ENCODE data around the gene XAGE2.
A peak's percentile ranks its signal among the peaks of the same experiment; 100 is the strongest.
"Not testable (repeated sequence)": the region's sequence is repeated elsewhere in the genome, so short reads cannot be mapped to it uniquely, and the experiment has no call there.

Gene XAGE2, protein sequence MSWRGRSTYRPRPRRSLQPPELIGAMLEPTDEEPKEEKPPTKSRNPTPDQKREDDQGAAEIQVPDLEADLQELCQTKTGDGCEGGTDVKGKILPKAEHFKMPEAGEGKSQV

DNA sequence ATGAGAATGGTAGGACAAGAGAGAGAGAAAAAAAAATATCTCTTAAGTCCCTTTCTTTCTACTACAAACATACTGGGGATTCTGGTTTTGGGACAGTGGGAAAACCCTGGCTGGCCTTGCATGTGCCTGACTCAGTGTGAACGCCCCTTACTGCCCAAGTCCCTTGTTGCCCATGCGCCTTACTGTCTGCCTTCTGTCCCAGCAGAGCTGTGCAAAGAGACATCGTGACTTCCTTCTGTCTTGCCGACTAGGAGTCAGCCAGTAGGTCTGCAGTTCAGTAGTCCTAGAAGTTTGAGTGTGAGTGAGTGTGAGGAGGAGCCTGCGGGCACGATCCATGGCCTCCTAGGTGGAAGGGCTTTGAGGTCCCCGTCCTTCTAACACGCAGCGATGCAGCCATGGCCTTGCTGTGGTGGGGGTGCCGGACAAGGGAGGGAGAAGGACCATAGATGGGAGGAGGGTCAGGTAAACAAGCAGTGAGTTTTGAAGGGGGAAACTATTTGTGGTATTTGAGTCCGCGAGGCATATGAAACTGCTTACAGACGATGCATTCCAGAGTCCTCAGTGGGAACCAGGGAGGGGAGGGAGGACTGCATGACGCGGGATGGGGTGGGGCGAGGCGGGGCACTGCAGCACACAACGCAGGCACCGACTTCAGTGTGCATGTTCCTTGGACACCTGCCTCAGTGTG is at the start of gene XAGE2:
TSS of gene XAGE2 (plus strand) at position 654 of the 688 bp plus-strand sequence. CDS start 994 bp downstream, outside the sequence.
- DNase-seq = no peak

DNA sequence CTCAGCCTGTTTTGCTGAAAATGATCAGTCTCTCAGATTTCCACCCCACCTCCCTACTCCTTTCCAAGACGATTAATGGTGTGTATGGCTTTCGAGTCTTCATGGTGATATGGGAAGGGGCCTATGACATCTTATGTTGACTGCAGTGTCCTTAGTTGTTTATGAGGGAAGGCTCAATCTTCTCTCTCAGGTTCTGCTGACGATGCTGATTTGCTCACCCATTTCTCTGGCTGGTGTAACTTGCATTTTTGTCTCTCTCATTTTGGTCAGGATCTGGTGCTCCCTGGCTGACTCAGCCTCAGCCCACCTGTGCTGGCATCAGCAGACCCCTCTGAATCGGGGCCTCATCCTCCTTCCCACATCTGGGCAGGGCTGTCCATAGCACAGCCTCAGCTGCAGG is 31.4 kb upstream of the XAGE2 start:
- DNase-seq = no peak

DNA sequence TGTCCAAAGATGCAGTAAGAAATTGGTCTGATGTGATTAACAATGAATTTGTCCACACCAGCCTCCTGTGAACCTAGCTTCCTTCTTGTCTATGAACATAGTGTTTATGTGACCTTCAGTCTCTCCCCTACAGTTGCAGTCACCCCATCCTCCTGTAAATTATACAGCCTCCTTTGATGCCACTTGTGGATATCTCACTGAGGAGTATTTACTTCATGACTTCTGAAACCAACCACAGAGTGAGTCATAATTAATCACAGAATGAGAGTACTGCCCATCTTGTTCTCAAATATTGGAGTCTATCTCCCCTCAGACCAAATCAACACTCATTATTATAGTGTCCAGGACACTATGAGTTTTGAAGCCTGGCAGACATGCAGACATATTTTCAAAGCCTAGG is 27.3 kb upstream of the XAGE2 start:
- no peak for DNase-seq

DNA sequence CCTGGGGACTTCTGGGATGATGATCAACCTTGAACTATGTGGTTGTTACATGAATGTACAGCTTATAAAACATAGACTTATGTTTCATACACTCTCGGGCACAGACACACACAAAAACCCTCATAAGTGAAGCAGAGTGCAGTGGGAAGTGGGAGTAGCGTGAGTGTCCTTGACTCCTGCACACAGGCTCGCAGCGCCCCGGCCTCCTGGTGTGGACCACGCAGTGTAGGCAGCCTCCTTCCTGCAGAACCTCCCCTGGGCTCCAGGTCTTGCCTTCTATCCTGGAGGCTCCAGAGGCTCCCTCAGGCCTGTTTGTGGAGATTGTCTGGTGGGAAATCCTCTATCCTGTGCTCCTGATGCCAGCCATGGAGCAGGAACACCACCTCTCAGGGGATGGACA is 25.7 kb upstream of the XAGE2 start:
- DNase-seq = not testable (repeated sequence)

DNA sequence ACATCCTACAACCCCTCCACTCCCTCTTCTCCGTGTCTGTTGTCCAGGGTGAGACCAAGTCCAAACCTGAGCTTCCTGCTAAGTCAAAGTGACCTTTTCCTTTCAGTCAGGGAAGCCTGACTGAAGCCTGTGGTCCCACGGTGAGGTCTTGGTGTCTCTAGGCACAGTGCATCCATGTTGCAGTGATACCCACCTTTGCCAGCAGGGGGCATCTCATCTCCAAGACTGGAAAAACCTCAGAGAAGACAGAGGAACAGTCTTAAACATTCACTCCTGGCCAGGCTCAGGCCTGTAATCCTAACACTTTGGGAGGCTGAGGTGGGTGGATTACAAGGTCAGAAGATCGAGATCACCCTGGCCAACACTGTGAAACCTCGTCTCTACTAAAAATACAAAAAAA is 23.4 kb upstream of the XAGE2 start:
- DNase-seq = peak; percentile 15

DNA sequence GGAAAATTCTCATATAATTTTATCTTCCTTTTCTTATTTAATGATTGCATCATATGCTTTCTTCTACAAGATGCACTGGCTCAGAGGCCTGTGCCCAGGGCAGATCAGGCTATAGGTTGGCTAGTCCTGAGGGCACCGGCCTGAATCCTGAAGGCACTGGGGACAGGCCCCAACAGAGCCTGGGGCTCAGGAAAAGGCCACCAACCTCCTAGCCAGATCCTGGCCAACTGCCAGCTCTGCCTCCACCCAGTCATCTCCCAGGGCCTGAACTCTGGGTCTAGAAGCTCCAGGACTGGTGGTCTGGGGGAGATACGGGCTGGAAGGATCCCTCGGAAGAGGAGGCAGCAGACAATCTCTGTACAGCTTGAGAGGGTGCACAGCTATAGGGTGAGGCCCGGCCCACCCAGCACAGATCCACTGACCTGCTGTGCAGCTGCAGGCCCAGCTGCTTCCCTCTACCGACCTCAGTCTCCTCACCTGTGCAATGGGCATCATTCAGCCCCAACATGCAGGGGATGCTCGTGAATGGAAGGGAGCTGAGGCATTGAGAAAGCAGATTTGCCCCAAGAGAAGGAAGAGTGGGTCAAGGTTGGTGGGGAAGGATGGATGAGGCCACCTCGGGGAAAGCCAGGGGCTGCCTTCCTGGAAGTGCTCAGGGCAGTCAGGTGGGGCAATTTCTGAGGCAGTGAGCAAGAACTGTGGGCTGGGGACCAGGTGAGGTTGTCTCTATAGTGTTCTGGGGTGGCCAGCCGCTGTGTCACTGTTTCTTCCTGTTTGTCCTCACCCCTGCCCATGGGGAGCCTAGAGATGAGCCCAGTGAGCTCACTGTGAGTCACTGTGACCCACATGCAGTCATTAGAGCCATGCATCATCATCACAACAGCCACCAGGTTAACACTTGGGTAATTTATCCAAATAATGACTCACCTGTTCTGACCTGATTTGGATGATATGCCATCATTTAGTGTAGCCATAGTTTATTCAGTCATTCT is 22.4 kb upstream of the XAGE2 start:
- DNase-seq = no peak

DNA sequence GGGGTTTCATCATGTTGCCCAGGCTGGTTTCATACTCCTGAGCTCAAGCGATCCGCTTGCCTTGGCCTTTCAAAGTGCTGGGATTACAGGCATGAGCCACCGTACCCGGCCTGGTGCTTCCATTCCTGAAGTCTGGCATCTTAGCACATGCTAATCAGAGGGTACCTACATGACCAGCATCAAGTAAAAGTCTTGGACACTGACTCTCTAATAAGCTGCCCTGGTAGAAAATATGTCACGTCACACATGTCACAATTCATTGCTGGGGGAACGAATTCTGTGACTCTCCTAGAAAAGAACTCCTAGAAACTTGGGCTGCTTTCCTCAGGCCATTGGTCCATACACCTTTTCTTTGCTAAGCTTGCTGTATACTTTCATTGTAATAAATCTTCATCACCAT is 19.1 kb upstream of the XAGE2 start:
- no peak for DNase-seq

DNA sequence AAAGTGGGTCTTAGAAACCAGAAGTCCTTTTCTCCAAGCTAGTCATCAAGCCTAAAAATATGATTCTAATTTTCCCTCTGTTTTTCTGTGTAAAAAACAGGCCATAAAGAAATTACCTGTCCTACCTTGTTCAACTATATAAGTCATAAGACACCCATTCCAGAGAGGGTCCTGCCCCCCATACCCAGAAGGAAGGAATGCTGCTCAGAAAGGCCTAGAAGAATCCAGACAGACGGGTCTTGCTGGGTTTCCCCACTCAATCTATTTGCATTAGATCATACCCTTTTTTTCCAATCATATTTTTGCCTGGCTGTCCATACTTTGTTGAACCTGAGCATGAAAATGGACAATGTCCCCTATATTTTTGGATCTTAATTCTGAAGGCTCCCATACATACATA is 16.3 kb upstream of the XAGE2 start:
- no peak for DNase-seq

DNA sequence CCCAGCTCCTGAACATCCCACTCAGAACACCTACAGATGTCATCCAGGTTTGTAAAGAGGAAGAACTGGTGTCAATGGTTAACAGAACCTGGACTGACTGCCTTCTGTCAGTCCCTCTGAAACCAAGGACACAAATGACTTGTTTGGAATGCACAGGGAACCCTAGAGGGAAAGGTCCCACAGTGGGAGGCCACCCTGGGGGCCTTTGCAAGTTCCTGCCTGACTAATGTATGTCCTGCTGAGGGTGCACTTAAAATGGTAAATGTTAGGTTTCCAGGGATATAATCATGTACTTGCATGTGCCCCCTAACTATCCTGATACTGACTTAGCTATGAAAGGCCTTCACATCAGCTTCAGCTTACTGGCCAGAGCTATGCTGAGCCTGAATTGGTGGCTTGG is 15.0 kb upstream of the XAGE2 start:
- DNase-seq = no peak

DNA sequence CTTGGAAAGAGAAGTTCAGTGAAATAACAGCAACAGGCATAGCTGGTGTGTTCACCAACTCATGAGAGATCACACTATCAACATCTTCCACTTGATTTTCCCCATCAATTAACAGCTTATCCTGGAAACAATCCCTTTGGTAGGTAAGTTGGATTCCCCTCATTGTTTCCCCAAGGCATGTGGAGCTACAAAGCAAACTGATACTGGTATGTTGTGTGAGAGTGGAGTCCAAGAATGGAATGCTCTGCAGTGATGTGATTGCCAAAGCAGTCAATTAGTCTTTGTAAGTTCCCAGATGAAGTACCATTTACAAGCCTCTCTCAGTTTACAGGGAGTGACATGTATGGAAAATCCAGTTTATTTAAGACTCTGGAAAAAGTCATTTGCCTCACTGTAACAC is 13.7 kb upstream of the XAGE2 start:
- DNase-seq = no peak

DNA sequence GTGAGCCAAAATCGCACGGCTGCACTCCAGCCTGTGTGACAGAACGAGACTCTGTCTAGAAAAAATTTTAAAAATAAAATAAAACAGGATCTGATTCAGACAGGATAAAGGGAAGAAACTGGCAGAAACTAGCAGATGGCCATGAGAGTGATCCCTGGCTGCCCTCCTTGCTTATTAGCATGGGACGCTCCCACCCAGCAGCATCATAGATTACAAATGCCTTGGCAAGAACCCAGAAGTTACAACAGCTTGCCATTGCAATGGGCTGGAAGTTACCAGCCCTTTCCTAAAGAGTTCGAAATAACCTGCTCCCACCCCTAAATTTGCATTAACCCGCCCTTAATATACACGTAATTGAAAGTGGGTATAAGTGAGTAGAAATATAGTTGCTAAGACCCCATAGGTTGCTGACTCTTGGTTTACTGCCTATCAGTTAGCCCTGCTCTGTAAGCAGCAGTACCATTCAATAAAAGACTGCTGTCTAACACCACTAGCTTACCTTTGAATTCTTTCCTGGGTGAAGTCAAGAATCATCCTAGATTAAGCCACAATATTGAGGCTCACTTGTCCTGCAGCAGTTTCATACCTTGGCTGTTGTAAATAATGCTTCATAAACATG is 9.1 kb upstream of the XAGE2 start:
- no peak for DNase-seq

DNA sequence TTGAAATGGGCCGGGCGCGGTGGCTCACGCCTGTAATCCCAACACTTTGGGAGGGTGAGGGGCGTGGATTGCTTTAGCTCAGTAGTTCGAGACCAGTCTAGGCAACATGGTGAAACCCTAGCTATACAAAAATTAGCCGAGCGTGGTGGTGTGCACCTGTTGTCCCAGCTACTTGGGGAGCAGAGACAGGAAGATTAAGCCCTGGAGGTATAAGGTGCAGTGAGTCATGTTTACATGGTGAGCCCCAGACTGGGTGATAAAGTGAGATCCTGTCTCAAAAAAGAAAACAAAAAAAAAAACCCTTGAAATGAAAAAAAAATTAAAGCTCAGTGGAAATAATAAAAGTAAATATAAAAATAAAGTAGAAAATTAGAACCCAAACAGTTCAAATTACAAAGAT is 6.9 kb upstream of the XAGE2 start:
- DNase-seq = no peak

DNA sequence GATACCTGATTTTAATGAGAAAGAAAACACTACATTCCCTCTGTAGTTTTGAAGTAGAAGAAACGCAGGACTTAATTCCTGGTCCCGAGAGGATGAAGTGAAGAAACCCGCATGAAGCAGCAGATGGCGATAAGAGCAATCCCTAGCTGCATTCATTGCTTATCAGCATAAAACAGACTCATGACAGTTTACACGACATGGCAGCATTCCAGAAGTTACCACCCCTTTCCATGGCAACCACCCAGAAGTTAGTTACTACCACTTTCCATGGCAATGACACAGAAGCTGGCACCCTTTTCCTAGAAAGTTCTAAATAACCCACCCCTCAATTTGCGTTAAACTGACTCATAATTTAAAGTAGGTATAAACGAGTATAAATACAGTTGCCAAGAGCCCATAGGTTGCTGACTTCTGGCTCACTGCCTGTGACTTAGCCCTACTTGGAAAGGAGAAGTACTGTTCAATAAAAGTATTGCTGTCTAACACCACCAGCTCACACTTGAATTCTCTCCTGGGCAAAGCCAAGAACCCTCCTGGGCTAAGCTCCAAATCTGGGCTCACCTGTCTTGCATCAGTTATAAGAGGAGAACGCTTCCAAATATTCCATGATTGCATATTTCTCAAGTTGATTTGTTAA is 5.5 kb upstream of the XAGE2 start:
- no peak for DNase-seq

DNA sequence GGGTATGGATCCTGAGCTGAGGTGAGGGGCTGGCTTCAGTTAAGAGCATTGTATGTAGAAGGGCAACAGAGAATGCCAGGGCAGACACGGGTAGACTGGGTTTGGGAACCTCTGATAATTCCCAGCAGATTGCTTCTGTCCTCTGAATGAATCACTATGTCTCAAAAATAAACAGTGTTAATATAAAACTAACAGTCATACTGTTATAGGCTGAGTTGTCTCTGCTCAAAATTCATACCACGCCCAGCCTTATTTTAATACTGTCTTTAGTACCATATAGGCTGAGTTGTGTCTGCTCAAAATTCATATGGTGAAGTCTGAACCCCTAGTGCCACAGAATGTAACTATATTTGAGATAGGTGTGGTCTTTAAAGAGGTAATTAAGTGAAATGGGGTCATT is 10.0 kb downstream of the XAGE2 start:
- DNase-seq = no peak

DNA sequence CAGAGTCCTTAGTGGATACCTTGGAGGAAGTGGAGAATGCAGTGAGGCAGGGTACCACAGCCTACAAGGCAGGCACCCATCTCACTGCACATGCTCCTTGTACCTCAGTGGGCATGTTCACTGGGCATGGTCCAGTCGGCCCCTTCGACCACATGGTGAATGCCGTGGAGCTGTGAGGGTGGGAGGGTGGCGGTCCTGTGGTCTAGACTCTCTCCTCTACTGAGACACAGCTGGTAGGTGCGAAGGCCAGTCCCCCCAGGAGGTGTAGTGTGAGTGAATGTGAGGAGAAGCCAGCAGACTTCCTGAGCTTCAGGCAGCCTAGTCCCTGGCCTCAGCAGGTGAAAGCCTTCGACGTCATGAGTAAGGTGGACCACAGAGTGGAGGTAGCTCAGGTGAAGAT is 12.2 kb downstream of the XAGE2 start:
- DNase-seq = no peak

DNA sequence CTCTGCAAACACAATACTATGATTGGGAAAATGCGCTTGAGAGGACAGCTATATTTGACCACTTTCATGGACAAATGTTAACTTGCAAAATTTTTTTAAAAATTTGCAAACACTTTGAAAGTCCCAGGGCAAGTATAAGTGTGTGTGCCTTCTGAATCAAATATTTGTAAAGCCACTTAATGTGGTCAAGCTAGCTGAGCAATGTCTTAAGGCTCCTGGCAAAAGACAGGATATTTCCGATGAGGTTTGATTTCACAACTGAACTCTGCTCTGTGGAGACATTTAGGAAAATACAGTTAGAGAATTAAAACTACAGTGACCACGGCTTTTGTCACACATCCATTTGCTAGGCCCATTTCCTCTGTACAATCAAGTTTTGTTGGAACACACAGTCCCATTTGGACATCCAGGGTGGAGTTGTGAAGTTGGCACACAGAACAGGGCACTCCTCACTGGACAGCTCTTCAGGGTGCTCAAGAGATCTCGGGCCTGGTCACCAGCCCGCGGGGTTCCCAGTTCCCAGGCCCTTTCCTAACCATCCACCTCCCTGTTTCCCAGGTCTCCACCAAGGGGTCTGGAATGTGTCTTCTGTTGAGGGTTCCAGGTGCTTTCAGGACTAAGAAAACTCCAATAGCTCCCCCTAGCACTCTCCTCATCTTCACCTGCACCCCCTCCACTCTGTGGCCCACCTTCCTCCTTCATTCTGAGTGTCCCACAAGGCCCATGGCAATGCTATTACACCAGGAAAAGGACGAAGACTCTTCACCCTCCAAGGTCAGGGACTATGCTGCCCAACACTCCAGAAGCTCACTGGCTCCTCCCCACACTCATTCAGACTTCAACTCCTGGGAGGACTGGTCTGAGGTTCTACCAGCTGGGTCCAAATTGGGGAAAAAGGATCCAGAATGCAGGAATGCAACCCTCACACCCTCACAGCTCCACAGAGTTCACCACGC is 41.9 kb downstream of the XAGE2 start:
- no peak for DNase-seq

DNA sequence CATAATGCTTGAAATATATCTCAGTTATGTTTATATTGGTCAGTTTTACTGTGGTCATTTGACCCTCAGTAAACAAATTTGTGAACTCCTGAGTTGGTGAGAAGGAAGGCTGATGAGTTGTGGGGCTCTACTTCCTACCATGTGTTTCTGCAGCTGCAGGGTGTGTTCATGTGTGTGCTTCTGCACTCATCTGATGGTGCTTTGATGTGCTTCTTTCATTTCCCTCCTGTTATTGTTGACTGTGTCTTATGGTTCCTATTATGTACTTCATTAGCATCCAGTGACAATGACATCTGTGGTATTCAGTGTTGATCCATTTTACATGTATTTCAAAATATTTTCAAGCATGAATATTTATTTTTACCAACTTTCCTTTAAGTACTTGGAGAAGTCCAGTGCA is 46.5 kb downstream of the XAGE2 start:
- DNase-seq = no peak

DNA sequence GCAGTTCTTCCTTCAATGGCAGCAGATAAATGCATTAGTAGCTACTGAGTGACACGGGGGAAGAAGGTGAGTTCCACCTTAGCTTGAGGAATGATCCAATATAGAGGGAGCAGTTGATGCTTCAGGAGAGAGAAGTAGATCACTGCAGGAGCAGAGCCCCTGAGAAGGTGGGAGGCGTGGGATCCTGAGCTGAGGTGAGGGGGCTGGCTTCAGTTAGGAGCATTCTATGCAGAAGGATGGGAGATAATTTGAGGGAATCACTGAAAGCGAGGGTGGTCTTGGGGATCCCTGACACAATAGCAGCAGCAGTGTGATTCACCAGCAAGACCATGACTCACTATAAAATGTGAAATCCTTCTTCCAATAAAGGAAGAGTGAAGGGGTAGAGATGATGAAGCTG is 48.0 kb downstream of the XAGE2 start:
- no peak for DNase-seq

DNA sequence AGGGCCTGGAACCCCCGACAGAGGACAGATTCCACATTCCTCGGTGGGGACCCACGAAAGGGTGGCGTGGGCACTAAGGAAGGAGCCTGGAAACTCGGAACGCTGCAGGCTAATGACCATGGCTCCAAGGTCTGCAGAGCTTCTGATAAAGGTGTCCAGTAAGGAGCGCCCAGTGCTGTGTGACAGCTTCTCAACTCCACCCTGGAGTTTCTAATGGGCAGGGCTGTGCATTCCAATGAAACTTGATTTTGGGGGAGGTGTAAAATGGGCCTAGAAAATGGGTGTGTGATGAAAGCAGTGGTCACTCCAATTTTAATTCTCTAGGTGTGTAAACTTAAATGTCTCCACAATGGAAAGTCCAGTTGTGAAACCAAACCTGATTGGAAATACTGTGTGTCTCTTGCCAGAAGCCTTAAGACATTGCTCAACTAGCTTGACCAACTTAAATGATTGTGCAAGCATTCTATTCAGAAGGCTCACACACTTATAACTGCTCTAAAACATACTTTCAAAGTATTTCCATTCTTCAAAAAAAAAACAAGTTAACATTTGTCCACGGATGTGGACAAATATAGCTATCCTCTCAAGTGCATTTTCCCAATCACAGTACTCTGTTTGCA is 52.1 kb downstream of the XAGE2 start:
- DNase-seq = no peak

DNA sequence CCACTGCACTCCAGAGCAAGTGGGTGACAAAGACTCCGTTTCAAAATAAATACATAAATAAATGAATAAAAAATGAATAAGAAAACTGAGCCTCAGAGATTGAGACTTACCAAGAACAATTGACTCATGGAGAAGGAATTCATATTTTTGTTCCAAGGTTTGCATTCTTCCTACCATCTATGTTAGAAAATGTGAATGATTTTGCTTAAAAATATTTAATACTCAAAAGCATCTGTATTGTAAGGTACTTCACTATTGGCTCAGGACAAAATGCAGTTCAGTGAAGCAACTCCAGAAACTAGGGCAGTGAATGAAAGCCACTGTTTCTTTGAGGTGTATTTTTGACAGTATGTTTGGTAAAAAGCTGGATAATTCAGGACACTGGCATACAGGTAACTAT is 54.1 kb downstream of the XAGE2 start:
- no peak for DNase-seq

DNA sequence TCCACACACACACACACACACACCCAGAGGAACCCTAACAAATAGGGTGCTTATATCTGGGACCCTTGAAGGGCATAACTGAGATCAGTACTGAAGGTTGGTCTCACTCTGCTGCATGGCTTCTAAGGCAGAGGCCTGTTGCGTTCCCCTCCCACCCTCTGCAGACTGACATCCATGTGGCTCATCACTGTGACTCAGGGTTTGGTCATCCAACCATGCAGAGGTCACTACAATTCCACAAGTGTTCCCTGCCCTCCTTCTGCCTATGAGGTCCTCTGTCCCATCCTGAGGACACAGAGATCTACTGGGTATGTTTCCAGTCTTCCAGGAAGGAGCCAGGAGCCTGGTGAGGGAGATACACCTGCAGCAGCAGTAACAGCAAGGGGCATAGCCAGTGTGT is 55.8 kb downstream of the XAGE2 start:
- DNase-seq = no peak

Data from NCI-H1092 (cell line).